IPS-15b (cell line): ENCODE results near the gene SLC12A7.

ENCODE experiments used
- H3K27me3 ChIP-seq: one replicate; pipeline ENCODE4 v1.6.1; 2013; ENCODE audit warnings: low read length; ENCODE audit not compliant: control insufficient read depth, insufficient read depth
- H3K36me3 ChIP-seq: one replicate; pipeline ENCODE4 v1.6.1; 2013; ENCODE audit warnings: low read length; ENCODE audit not compliant: control insufficient read depth, insufficient read depth
- H3K4me1 ChIP-seq: one replicate; pipeline ENCODE4 v1.6.1; 2013; ENCODE audit warnings: mild to moderate bottlenecking, low read length; ENCODE audit not compliant: control insufficient read depth, insufficient read depth
- H3K4me3 ChIP-seq: one replicate; pipeline ENCODE4 v1.5.1; 2013; ENCODE audit warnings: low read depth, low read length
- H3K9ac ChIP-seq: one replicate; pipeline ENCODE4 v1.6.1; 2013; ENCODE audit warnings: low read depth, mild to moderate bottlenecking, low read length
- H3K9me3 ChIP-seq: one replicate; pipeline ENCODE4 v1.6.1; 2013; ENCODE audit warnings: mild to moderate bottlenecking, low read length; ENCODE audit not compliant: control insufficient read depth, insufficient read depth

SLC12A7 gene

GRCh38 chr5:1139331-1140170 lies 27.7 kb upstream of the SLC12A7 start:
- Histone ChIP-seq H3K27me3 (no peaks in the 10 kb centered on the region), H3K4me1 (no peaks in the 10 kb centered on the region), H3K36me3 (no peaks in the 10 kb centered on the region), H3K9me3 (no peaks in the 10 kb centered on the region), H3K4me3 (no peak overlapping the region), H3K9ac (no peak overlapping the region)

DNA sequence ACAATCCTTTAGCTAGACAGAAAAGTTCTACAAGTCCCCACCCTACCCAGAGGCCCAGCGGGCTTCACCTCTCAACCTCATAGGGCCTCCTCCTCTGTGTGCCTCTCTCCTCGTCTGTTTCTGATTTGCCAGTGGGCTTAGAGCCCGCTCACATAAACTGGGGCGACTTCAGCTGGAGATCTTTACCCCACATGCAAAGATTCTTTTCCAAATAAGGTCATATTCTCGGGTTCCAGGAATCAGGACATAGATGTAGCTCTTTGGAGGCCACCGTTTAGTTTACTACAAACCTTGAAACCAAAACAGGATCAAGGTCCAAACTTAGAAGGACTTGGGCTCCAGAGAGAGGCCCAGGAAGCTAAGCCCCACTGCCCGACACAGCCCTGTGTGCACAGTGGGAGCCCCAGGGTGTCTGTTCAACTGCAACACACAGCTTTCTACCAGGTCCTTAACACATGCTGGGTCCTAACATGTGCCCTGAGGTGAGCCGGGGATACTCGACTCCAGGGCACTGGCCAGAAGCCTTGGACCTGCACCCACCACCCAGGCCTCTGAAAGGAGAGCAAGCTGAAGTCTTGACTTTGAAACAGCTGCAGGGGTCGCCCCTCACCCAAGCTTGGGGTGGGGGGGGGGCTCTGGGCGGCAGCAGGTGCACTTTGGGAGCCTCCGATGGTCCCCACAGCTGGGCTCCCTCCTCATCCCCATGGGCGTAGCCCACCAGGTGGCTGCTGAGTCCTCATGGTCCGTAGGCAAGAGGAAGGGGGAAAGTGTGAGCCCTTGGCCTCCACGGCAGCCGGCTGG lies 26.8 kb upstream of the SLC12A7 start:
- Histone ChIP-seq H3K4me3 (no peak overlapping the region), H3K4me1 (no peaks in the 10 kb centered on the region), H3K27me3 (no peaks in the 10 kb centered on the region), H3K36me3 (no peaks in the 10 kb centered on the region), H3K9ac (no peak overlapping the region), H3K9me3 (no peaks in the 10 kb centered on the region)

DNA sequence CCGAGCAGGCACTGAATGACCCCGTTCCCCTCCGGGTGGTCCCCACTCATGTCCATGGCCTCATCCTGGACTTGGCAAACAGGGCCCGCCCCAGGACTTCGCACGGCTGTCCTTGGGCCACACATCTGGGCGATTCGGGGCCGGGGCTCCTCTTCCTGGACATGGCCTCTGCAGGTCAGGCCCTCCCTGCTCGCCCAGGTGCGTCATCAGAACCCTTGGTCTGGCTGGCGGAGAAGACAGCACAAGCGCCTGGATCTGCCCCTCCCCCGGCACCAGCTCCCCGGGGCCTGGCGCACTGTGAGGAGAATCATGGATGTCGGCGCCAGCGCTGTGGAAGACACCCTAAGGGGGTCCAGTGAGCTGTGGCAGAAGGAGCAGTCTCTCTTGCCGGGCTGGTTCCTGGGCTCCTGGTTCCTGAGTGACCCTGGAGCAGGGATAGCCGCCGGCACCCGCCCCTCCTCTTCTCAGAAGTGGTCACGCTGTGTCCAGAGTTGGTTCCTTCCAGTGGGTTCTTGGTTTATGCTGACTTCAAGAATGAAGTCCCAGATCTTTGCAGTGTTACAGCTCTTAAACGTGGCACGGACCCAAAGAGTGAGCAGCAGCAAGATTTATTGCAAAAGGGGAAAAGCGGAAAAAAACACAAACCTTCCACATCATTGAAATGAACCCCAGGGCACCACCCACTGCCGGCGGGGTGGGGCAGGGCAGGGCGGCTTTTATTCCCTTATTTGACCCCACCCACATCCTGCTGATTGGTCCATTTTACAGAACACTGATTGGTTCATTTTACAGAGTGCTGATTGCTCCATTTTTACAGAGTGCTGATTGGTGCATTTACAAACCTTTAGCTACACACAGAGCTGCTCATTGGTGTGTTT lies 25.9 kb upstream of the SLC12A7 start:
- Histone ChIP-seq H3K27me3 (no peaks in the 10 kb centered on the region), H3K4me3 (no peak overlapping the region), H3K9me3 (no peaks in the 10 kb centered on the region), H3K9ac (no peak overlapping the region), H3K36me3 (no peaks in the 10 kb centered on the region), H3K4me1 (no peaks in the 10 kb centered on the region)

DNA sequence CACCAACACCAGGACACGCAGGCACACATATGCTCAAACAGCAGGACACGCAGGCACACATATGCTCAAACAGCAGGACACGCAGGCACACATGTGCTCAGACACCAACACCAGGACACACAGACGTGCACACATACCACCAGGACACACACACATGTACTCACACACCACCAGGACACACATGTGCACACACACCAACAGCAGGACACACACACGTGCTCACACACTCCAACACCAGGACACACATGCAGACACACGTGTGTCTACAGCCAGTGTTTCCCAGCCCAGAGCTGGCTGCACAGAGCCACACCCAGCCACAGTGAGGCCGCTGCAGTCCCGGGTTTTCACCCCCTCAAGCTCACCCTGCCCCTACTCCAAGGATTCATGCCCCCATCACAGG lies 25.0 kb upstream of the SLC12A7 start:
- no peak overlapping the region for H3K9ac ChIP-seq
- no peaks in the 10 kb centered on the region for H3K27me3 ChIP-seq
- no peaks in the 10 kb centered on the region for H3K9me3 ChIP-seq
- no peaks in the 10 kb centered on the region for H3K4me1 ChIP-seq
- H3K4me3 ChIP-seq, result no peak overlapping the region
- no peaks in the 10 kb centered on the region for H3K36me3 ChIP-seq

- Histone ChIP-seq H3K4me3 (no peak overlapping the region), H3K9me3 (no peaks in the 10 kb centered on the region), H3K9ac (no peak overlapping the region), H3K36me3 (no peaks in the 10 kb centered on the region), H3K27me3 (no peaks in the 10 kb centered on the region), H3K4me1 (no peaks in the 10 kb centered on the region)
These were observed 24.0 kb upstream of the SLC12A7 start for GRCh38 chr5:1135696-1136525.

GRCh38 chr5:1134478-1134877 lies 22.6 kb upstream of the SLC12A7 start:
- no peaks in the 10 kb centered on the region for H3K4me1 ChIP-seq
- no peaks in the 10 kb centered on the region for H3K9me3 ChIP-seq
- H3K4me3 ChIP-seq, result no peak overlapping the region
- H3K27me3 ChIP-seq, result no peaks in the 10 kb centered on the region
- no peak overlapping the region for H3K9ac ChIP-seq
- H3K36me3 ChIP-seq, result no peaks in the 10 kb centered on the region

GRCh38 chr5:1133510-1134201 lies 21.8 kb upstream of the SLC12A7 start:
- no peaks in the 10 kb centered on the region for H3K4me1 ChIP-seq
- no peaks in the 10 kb centered on the region for H3K27me3 ChIP-seq
- H3K9me3 ChIP-seq, result no peaks in the 10 kb centered on the region
- peak overlapping the region; percentile 16 for H3K9ac ChIP-seq
- no peaks in the 10 kb centered on the region for H3K36me3 ChIP-seq
- H3K4me3 ChIP-seq, result no peak overlapping the region

- Histone ChIP-seq H3K4me1 (no peaks in the 10 kb centered on the region), H3K27me3 (no peaks in the 10 kb centered on the region), H3K36me3 (no peaks in the 10 kb centered on the region), H3K9ac (no peak overlapping the region), H3K9me3 (no peaks in the 10 kb centered on the region), H3K4me3 (no peak overlapping the region)
These were observed 21.2 kb upstream of the SLC12A7 start for GRCh38 chr5:1133108-1133507.

- no peaks in the 10 kb centered on the region for H3K27me3 ChIP-seq
- H3K9ac ChIP-seq, result no peak overlapping the region
- no peaks in the 10 kb centered on the region for H3K36me3 ChIP-seq
- no peaks in the 10 kb centered on the region for H3K4me1 ChIP-seq
- no peaks in the 10 kb centered on the region for H3K9me3 ChIP-seq
- H3K4me3 ChIP-seq, result no peak overlapping the region
These were observed 20.7 kb upstream of the SLC12A7 start for GRCh38 chr5:1132570-1132969.

DNA sequence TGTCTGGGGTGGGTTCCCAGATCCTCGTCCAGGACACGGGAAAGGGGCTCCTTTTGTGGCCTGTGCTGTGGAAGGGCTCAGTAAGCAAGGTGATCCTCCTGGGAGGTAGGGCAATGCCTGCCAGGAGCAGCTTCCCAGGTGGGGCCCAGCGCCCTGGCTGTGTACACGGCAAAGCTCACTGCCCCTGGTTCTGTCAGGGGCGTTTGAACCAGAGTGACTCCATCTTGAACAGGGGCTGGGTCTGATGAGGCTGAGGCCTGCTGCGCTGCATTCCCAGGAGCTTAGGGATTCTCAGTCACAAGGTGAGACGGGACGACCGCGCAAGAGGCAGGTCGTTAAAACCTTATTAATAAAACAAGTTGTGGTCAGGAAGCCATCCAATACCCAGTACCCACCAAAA lies 19.9 kb upstream of the SLC12A7 start:
- Histone ChIP-seq H3K9me3 (no peaks in the 10 kb centered on the region), H3K9ac (no peak overlapping the region), H3K4me3 (no peak overlapping the region), H3K4me1 (no peaks in the 10 kb centered on the region), H3K36me3 (no peaks in the 10 kb centered on the region), H3K27me3 (no peaks in the 10 kb centered on the region)
